Panc1 (cell line): Measurements from ENCODE around the gene CREBL2. TPM values are rescaled to one million over a fixed set of nuclear protein-coding genes. Genes with fewer than 3 reads are reported as not detected.
"Not testable (repeated sequence)": the region's sequence is repeated elsewhere in the genome, so short reads cannot be mapped to it uniquely, and the experiment has no call there.

Source experiments
- ATAC-seq: fragments of 200-7000 bp; cut with Tn5 transposase; 2 replicates; pipeline ENCODE4 v1.9.1; 2020; ENCODE audit warnings: mild to moderate bottlenecking, moderate library complexity
- BruUV-seq: library from RNA; stranded (reverse); fragments of 400-500 nt; replicated peaks from 2 replicates; lab custom pipeline; 2021; lab: Mats Ljungman, UMichigan
- CTCF ChIA-PET: fragments of 300-600 bp; sonication (Branson Sonifier 250); formaldehyde crosslinking; loops from one replicate; lab custom pipeline; 2022; ENCODE audit warnings: antibody characterized with exemption; lab: Charles Lee
- POLR2A ChIA-PET: fragments of 300-600 bp; sonication (Branson Sonifier 250); formaldehyde crosslinking; loops from one replicate; lab custom pipeline; 2022; ENCODE audit warnings: antibody characterized with exemption; lab: Charles Lee
- DNase-seq: peaks from one replicate; pipeline ENCODE4 v3.0.0-alpha.2; 2010; ENCODE audit warnings: low read depth, low spot score
- H3K27ac ChIP-seq: 2 replicates; pipeline ENCODE4 v1.5.1; 2011; ENCODE audit warnings: mild to moderate bottlenecking, low read length, inconsistent platforms
- H3K27me3 ChIP-seq: fragments of 200-500 bp; sonication (Bioruptor generic); 2 replicates; pipeline ENCODE4 v1.6.0; 2014; ENCODE audit warnings: low read length, inconsistent platforms; ENCODE audit not compliant: control insufficient read depth, insufficient read depth
- H3K36me3 ChIP-seq: fragments of 200-500 bp; sonication (Bioruptor generic); 2 replicates; pipeline ENCODE4 v1.5.1; 2014; ENCODE audit warnings: inconsistent platforms, mild to moderate bottlenecking, low read length, moderate library complexity; ENCODE audit not compliant: control insufficient read depth, insufficient read depth
- H3K4me1 ChIP-seq: 2 replicates; pipeline ENCODE4 v1.5.1; 2011; ENCODE audit warnings: inconsistent platforms, mild to moderate bottlenecking, low read length, moderate library complexity; ENCODE audit not compliant: control insufficient read depth, insufficient read depth
- H3K4me3 ChIP-seq, 2 experiments: 2 replicates each; pipeline ENCODE4 v1.5.1; 2011 to 2012; ENCODE audit warnings: low read depth in 2 of 2, low read length in 2 of 2, mild to moderate bottlenecking in 2 of 2, inconsistent platforms in 1 of 2, moderate library complexity in 1 of 2
- H3K9me3 ChIP-seq: fragments of 200-500 bp; sonication (Bioruptor generic); 2 replicates; pipeline ENCODE4 v1.5.1; 2014; ENCODE audit warnings: low read depth, mild to moderate bottlenecking, inconsistent platforms, low read length, moderate library complexity; ENCODE audit not compliant: control insufficient read depth, insufficient read depth
- POLR2AphosphoS5 ChIP-seq: IDR thresholded peaks from 2 replicates; pipeline ENCODE4 v1.6.1; 2012; ENCODE audit warnings: mild to moderate bottlenecking, low read depth, low read length, moderate library complexity
- SIN3A ChIP-seq: IDR thresholded peaks from 2 replicates; pipeline ENCODE4 v1.6.1; 2012; ENCODE audit warnings: low read depth, mild to moderate bottlenecking, low read length, moderate library complexity, borderline replicate concordance; ENCODE audit not compliant: insufficient read depth
- TCF7L2 ChIP-seq: IDR thresholded peaks from 2 replicates; pipeline ENCODE4 v1.6.1; 2011; ENCODE audit warnings: mild to moderate bottlenecking, low read depth, low read length, inconsistent platforms
- in situ Hi-C: cut with HindIII; loops from 2 replicates; pipeline ENCODE4 v1.10.0; 2016; ENCODE audit warnings: low sequenced_read_pairs, low pct_unique_long_range_greater_than_20kb
- intact Hi-C: fragments of 100-400 bp; cut with micrococcal nuclease; formaldehyde crosslinking; loops from one replicate; pipeline ENCODE4 v1.10.0; 2022; ENCODE audit not compliant: unreplicated experiment
- total RNA-seq: library from RNA; stranded (reverse); gene quantifications from one replicate; pipeline ENCODE4 v1.2.1, GENCODE V29; 2021; ENCODE audit not compliant: unreplicated experiment
- TF ChIP-seq, protein P1 (sequence below), 2 experiments: IDR thresholded peaks; 2 replicates each; pipeline ENCODE4 v1.6.1; 2011 to 2012; ENCODE audit warnings: low read depth in 2 of 2, control low read depth in 1 of 2, low read length in 1 of 2, mild to moderate bottlenecking in 1 of 2, moderate library complexity in 1 of 2; ENCODE audit not compliant: insufficient read depth in 1 of 2
- TF ChIP-seq, protein P2 (sequence below): fragments of 450-650 bp; IDR thresholded peaks from 2 replicates; pipeline ENCODE4 v1.5.1; 2017; ENCODE audit warnings: mild to moderate bottlenecking

The CREBL2 gene
- total RNA-seq, 1 experiment from 2014 or later: 13.6 TPM

DNA sequence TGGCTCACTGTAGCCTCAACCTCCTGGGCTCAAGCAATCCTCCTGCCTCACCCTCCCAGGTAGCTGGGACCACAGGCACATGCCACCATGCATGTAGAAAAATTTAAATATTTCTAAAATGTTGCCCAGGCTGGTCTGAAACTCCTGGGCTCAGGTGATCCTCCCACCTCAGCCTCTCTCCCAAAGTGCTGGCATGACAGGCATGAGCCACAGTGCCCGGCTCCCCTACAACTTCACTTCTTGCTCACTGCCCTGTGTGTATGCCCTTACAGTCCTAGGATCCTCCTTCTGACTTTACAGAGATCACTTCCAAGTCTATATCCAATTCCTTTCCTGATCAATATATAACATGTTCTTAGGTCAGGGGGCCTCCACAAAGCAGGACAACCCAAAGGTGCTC is 23.8 kb upstream of the CREBL2 start:
- Histone ChIP-seq H3K36me3 (no peaks in the 10 kb centered on the region), H3K27ac (no peak overlapping the region), H3K4me1 (no peaks in the 10 kb centered on the region), H3K9me3 (no peaks in the 10 kb centered on the region), H3K27me3 (no peaks in the 10 kb centered on the region), H3K4me3 (no peak overlapping the region)
- in situ Hi-C loops: no loop called here
- ATAC-seq (no peak), DNase-seq (no peak)
- ChIA-PET POLR2A (no interaction called here), CTCF (no interaction called here)
- TF ChIP-seq TCF7L2: no peak
- TF ChIP-seq, protein P1, sequence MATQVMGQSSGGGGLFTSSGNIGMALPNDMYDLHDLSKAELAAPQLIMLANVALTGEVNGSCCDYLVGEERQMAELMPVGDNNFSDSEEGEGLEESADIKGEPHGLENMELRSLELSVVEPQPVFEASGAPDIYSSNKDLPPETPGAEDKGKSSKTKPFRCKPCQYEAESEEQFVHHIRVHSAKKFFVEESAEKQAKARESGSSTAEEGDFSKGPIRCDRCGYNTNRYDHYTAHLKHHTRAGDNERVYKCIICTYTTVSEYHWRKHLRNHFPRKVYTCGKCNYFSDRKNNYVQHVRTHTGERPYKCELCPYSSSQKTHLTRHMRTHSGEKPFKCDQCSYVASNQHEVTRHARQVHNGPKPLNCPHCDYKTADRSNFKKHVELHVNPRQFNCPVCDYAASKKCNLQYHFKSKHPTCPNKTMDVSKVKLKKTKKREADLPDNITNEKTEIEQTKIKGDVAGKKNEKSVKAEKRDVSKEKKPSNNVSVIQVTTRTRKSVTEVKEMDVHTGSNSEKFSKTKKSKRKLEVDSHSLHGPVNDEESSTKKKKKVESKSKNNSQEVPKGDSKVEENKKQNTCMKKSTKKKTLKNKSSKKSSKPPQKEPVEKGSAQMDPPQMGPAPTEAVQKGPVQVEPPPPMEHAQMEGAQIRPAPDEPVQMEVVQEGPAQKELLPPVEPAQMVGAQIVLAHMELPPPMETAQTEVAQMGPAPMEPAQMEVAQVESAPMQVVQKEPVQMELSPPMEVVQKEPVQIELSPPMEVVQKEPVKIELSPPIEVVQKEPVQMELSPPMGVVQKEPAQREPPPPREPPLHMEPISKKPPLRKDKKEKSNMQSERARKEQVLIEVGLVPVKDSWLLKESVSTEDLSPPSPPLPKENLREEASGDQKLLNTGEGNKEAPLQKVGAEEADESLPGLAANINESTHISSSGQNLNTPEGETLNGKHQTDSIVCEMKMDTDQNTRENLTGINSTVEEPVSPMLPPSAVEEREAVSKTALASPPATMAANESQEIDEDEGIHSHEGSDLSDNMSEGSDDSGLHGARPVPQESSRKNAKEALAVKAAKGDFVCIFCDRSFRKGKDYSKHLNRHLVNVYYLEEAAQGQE (IDR thresholded peaks at IDR 0.05; ENCODE audit: insufficient read depth in 1 of 2, low read depth in 2 of 2, low read length in 1 of 2): no peak
- TF ChIP-seq, protein P2, sequence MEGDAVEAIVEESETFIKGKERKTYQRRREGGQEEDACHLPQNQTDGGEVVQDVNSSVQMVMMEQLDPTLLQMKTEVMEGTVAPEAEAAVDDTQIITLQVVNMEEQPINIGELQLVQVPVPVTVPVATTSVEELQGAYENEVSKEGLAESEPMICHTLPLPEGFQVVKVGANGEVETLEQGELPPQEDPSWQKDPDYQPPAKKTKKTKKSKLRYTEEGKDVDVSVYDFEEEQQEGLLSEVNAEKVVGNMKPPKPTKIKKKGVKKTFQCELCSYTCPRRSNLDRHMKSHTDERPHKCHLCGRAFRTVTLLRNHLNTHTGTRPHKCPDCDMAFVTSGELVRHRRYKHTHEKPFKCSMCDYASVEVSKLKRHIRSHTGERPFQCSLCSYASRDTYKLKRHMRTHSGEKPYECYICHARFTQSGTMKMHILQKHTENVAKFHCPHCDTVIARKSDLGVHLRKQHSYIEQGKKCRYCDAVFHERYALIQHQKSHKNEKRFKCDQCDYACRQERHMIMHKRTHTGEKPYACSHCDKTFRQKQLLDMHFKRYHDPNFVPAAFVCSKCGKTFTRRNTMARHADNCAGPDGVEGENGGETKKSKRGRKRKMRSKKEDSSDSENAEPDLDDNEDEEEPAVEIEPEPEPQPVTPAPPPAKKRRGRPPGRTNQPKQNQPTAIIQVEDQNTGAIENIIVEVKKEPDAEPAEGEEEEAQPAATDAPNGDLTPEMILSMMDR: no peak
- TF ChIP-seq SIN3A: no peak
- no peak for TF ChIP-seq POLR2AphosphoS5
- intact Hi-C loops: no loop called here
- BruUV-seq: no TSS peak

DNA sequence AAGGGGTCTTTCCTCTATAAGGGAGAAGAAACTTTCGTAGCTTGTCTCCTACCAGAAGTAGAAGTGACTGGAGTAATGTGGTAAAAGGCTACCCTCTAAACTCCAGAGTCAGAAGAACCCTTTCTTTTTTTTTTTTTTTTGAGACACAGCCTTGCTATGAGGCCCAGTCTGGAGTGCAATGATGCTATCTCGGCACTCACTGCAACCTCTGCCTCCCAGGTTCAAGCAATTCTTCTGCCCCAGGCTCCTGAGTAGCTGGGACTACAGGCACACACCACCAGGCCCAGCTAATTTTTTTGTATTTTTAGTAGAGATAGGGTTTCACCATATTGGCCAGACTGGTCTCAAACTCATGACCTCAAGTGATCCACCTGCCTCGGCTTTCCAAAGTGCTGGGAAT is 23.2 kb upstream of the CREBL2 start:
- DNase-seq, H3K36me3 ChIP-seq, H3K4me3 ChIP-seq, H3K9me3 ChIP-seq, H3K27ac ChIP-seq, CTCF ChIA-PET, BruUV-seq, in situ Hi-C loops, intact Hi-C loops, H3K27me3 ChIP-seq, POLR2A ChIA-PET, H3K4me1 ChIP-seq, ATAC-seq: not testable (repeated sequence)

DNA sequence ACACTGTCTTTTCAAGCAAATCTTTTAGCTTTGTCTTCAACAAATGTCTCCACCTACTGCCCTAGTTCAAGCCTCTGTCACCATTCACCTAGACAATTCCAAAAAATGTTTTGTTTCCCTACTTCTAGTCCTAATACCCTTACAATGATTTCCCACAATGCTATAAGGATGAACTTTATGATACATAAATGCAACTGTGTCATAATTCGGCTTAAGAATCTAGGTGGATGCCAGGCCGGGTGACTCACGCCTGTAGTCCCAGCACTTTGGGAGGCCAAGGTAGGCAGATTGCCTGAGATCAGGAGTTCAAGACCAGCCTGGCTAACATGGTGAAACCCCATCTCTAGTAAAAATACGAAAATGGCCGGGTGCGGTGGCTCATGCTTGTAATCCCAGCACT is 20.7 kb upstream of the CREBL2 start:
- no peaks in the 10 kb centered on the region for H3K36me3 ChIP-seq
- no peaks in the 10 kb centered on the region for H3K9me3 ChIP-seq
- intact Hi-C loops (no loop called here), in situ Hi-C loops (no loop called here)
- POLR2A ChIA-PET: interaction anchor here (0.6 kb wide), 1 partner anchor 510 kb away, joined by 4 read pairs; no protein-coding TSS in a partner anchor
- no peak overlapping the region for H3K4me3 ChIP-seq
- no peaks in the 10 kb centered on the region for H3K4me1 ChIP-seq
- H3K27me3 ChIP-seq: no peaks in the 10 kb centered on the region
- CTCF ChIA-PET: interaction anchor here (0.6 kb wide), 1 partner anchor 189 kb away, joined by 9 read pairs; no protein-coding TSS in a partner anchor
- no peak overlapping the region for H3K27ac ChIP-seq
- ATAC-seq (no peak), DNase-seq (no peak)
- BruUV-seq: no TSS peak
- TF ChIP-seq, protein P1 (IDR thresholded peaks at IDR 0.05; ENCODE audit: insufficient read depth in 1 of 2, low read depth in 2 of 2, low read length in 1 of 2): no peak
- no peak for TF ChIP-seq SIN3A
- no peak for TF ChIP-seq POLR2AphosphoS5
- TF ChIP-seq, protein P2: no peak
- TF ChIP-seq TCF7L2: no peak
